T-cell (primary cell): Measurements from ENCODE around the gene DLEC1. TPM values are rescaled to one million over a fixed set of nuclear protein-coding genes. Genes with fewer than 3 reads are reported as not detected.

ENCODE experiments used
- ATAC-seq, 4 experiments: fragments of 200-7000 bp in 3 of 4; fragments of 150-1000 bp in 1 of 4; cut with Tn5 transposase; replicated peaks in 1 of 4; 1 replicate in 3 of 4; 2 replicates in 1 of 4; pipeline ENCODE4 v1.10.0; 2021; ENCODE audit warnings: moderate library complexity in 3 of 4, mild to moderate bottlenecking in 2 of 4, moderate number of reproducible peaks in 1 of 4
- CTCF ChIA-PET, 2 donors: fragments of 300-600 bp; sonication (Branson Sonifier 250); formaldehyde crosslinking; loops; one replicate each; lab custom pipeline; 2022; ENCODE audit warnings: antibody characterized with exemption in 2 of 2; lab: Charles Lee
- POLR2A ChIA-PET, 2 donors: fragments of 300-600 bp; sonication (Branson Sonifier 250); formaldehyde crosslinking; loops; one replicate each; lab custom pipeline; 2022; ENCODE audit warnings: antibody characterized with exemption in 2 of 2; lab: Charles Lee
- DNase-seq, 35 experiments: peaks; one replicate each; pipeline versions ENCODE4 v3.0.0 to v3.0.0-alpha.2; 2013 to 2023
- H3K27ac ChIP-seq: one replicate; pipeline ENCODE4 v1.5.1; 2013; ENCODE audit warnings: low read length
- H3K27me3 ChIP-seq, 2 experiments: replicated peaks in 1 of 2; 1 replicate in 1 of 2; 2 replicates in 1 of 2; pipeline versions ENCODE4 v1.6.1 to v1.7.0; 2013; ENCODE audit warnings: low read length in 1 of 2, mixed read lengths in 1 of 2; ENCODE audit not compliant: control insufficient read depth in 2 of 2, insufficient read depth in 2 of 2; ENCODE audit errors: extremely low read depth in 1 of 2
- H3K36me3 ChIP-seq, 2 donors: 1 replicate in 1 of 2; 2 replicates in 1 of 2; pipeline versions ENCODE4 v1.6.1 to v1.7.0; 2013; ENCODE audit warnings: low read length in 1 of 2; ENCODE audit not compliant: control insufficient read depth in 2 of 2, insufficient read depth in 1 of 2; ENCODE audit errors: extremely low read depth in 1 of 2
- H3K4me1 ChIP-seq, 2 experiments: 1 replicate in 1 of 2; 2 replicates in 1 of 2; pipeline versions ENCODE4 v1.6.1 to v1.7.0; 2013; ENCODE audit warnings: low read length in 2 of 2, mixed read lengths in 1 of 2; ENCODE audit not compliant: insufficient read depth in 2 of 2, control insufficient read depth in 1 of 2; ENCODE audit errors: extremely low read depth in 1 of 2
- H3K4me3 ChIP-seq, 2 donors: 1 replicate in 1 of 2; 2 replicates in 1 of 2; pipeline versions ENCODE4 v1.5.1 to v1.7.0; 2013; ENCODE audit warnings: mild to moderate bottlenecking in 2 of 2, low read length in 1 of 2, moderate library complexity in 1 of 2; ENCODE audit not compliant: control insufficient read depth in 1 of 2; ENCODE audit errors: extremely low read depth in 1 of 2
- H3K9me3 ChIP-seq: 2 replicates; pipeline ENCODE4 v1.7.0; 2013
- H3K27ac Mint-ChIP-seq, 2 donors: one replicate each; pipeline ENCODE4 v1.8.0; 2020 to 2021; ENCODE audit warnings: mild to moderate bottlenecking in 2 of 2, mixed read lengths in 2 of 2
- H3K27me3 Mint-ChIP-seq, 2 donors: one replicate each; pipeline ENCODE4 v1.8.0; 2021 to 2022; ENCODE audit warnings: mixed read lengths in 2 of 2
- H3K36me3 Mint-ChIP-seq: one replicate; pipeline ENCODE4 v1.8.0; 2021; ENCODE audit warnings: mixed read lengths
- H3K4me1 Mint-ChIP-seq, 3 donors: one replicate each; pipeline ENCODE4 v1.8.0; 2020 to 2022; ENCODE audit warnings: mixed read lengths in 3 of 3, mild to moderate bottlenecking in 1 of 3
- H3K4me3 Mint-ChIP-seq, 3 donors: one replicate each; pipeline ENCODE4 v1.8.0; 2020 to 2022; ENCODE audit warnings: mild to moderate bottlenecking in 3 of 3, mixed read lengths in 3 of 3, moderate library complexity in 3 of 3
- H3K9me3 Mint-ChIP-seq, 3 donors: one replicate each; pipeline ENCODE4 v1.8.0; 2020 to 2022; ENCODE audit warnings: mixed read lengths in 3 of 3
- WGBS: methylation state at CpG from one replicate; pipeline ENCODE4 v1.1.5; 2013; ENCODE audit warnings: missing lambda C conversion rate; ENCODE audit not compliant: insufficient coverage; 5-methylcytosine and 5-hydroxymethylcytosine counted together
- total RNA-seq, 35 experiments: library from RNA in 6 of 35; stranded (reverse) in 6 of 35; fragments of 120-200 nt in 1 of 35; gene quantifications; one replicate each; pipeline versions ENCODE4 v1.2.1 to v1.2.4 and lab custom pipeline; 2013 to 2026

Gene DLEC1
- total RNA-seq, 5 donors from 2014 or later (not counting 1 experiment from before 2014, with no cell fraction given), result 4.7 to 21.7 (median 17.8) TPM

DNA sequence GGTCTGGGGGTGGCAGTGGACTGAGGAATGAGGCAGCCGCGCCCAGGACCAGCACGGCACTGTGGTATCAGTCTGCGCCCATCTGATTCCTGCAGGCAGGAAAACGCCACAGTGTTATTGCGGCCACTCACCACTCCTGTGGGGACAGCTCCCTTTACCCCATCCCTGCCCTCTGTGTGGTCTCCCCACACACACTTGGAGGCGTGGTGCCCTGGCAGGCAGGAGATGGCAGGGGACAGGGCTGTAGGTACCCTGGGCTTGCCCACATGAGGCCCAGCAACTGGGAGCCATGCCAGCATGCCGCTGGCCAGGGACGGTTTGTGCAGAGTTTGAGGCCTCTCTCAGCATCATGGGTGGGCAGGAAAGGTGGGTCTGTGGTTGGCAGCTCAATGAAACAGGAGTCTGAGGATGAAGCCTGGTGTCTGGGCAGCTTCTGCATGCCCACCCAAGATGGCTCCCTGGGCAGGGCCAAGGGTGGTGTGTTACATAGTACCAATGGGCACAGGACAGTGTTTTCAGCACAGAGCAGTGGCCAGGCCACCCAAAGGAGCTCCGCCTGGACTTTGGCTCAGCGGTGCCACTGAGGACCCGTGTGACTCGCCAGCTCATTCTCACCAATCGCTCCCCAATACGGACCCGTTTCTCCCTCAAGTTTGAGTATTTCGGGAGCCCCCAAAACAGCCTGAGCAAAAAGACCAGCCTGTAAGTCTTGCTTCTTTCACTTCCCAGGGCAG, 70.7 kb downstream of the DLEC1 start:
- ATAC-seq, result no peak
- Mint-ChIP-seq H3K4me1 (no peaks in the 10 kb centered on the region), H3K36me3 (peaks cover 8% of the 10 kb centered on the region), H3K4me3 (no peak overlapping the region), H3K27ac (no peak overlapping the region), H3K9me3 (peaks cover 0 to 9% (median 4%) of the 10 kb centered on the region in 3 donors), H3K27me3 (no peaks in the 10 kb centered on the region)
- ChIA-PET POLR2A (no interaction called here), CTCF (no interaction called here)
- Histone ChIP-seq H3K27me3 (peaks cover 0 to 14% of the 10 kb centered on the region in 2 experiments), H3K9me3 (no peaks in the 10 kb centered on the region), H3K4me3 (no peak overlapping the region), H3K27ac (no peak overlapping the region), H3K4me1 (no peaks in the 10 kb centered on the region), H3K36me3 (no peaks in the 10 kb centered on the region)
- 88% methylated on average over 8 of the region's 17 CpGs for WGBS
- DNase-seq, result peak in 1 of 35 experiments; percentile 17

- Mint-ChIP-seq H3K4me3 (no peak overlapping the region), H3K36me3 (peaks cover 3% of the 10 kb centered on the region), H3K4me1 (peaks cover 0 to 2% (median 2%) of the 10 kb centered on the region in 3 donors), H3K27me3 (no peaks in the 10 kb centered on the region), H3K27ac (no peak overlapping the region), H3K9me3 (peaks cover 0 to 4% (median 2%) of the 10 kb centered on the region in 3 donors)
- no peak for ATAC-seq
- DNase-seq, result peak in 1 of 35 experiments; percentile 14
- H3K4me1 ChIP-seq, result no peaks in the 10 kb centered on the region
- H3K4me3 ChIP-seq, result no peak overlapping the region
- CTCF ChIA-PET, result no interaction called here
- POLR2A ChIA-PET, result no interaction called here
- no peak overlapping the region for H3K27ac ChIP-seq
- 89% methylated on average over 5 of the region's 6 CpGs for WGBS
- H3K27me3 ChIP-seq, result peaks cover 0 to 14% of the 10 kb centered on the region in 2 experiments
- no peaks in the 10 kb centered on the region for H3K9me3 ChIP-seq
- H3K36me3 ChIP-seq, result no peaks in the 10 kb centered on the region
These were observed 71.5 kb downstream of the DLEC1 start for GRCh38 chr3:38110314-38111050.

DNA sequence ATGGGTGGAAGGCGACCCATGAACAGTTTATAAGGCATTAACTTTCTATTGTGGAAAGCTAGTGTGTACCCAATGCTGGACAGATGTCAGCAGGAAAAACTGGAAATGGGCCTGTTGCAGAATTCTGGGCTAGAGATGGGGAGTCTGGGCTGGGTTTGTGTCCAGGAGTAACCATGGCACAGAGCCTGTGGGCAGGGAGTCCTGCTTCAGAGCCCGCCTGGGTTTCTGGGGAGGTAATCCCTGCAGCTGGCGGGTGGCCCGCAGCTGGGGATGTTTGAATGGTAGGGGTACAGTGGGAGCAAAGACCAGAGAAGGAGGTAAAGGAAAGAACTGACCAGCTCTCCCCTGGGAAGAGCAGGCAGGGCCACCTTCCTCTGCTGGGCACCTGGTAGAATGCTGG, 72.2 kb downstream of the DLEC1 start:
- CTCF ChIA-PET, result no interaction called here
- no peak overlapping the region for H3K4me3 Mint-ChIP-seq
- DNase-seq (no peak), ATAC-seq (no peak)
- Histone ChIP-seq H3K27ac (no peak overlapping the region), H3K27me3 (peaks cover 0 to 14% of the 10 kb centered on the region in 2 experiments), H3K4me3 (no peak overlapping the region), H3K9me3 (no peaks in the 10 kb centered on the region), H3K36me3 (no peaks in the 10 kb centered on the region), H3K4me1 (no peaks in the 10 kb centered on the region)
- POLR2A ChIA-PET, result no interaction called here
- no peaks in the 10 kb centered on the region for H3K27me3 Mint-ChIP-seq
- H3K36me3 Mint-ChIP-seq, result no peaks in the 10 kb centered on the region
- H3K9me3 Mint-ChIP-seq, result no peaks in the 10 kb centered on the region
- 98% methylated on average over 4 of the region's 4 CpGs for WGBS
- peaks cover 0 to 8% (median 4%) of the 10 kb centered on the region in 3 donors for H3K4me1 Mint-ChIP-seq
- H3K27ac Mint-ChIP-seq, result no peak overlapping the region

GRCh38 chr3:38111696-38112377, 72.8 kb downstream of the DLEC1 start:
- POLR2A ChIA-PET, result no interaction called here
- Mint-ChIP-seq H3K36me3 (no peaks in the 10 kb centered on the region), H3K9me3 (no peaks in the 10 kb centered on the region), H3K4me3 (no peak overlapping the region), H3K4me1 (peaks cover 0 to 8% (median 4%) of the 10 kb centered on the region in 3 donors), H3K27me3 (no peaks in the 10 kb centered on the region), H3K27ac (no peak overlapping the region)
- Histone ChIP-seq H3K27ac (no peak overlapping the region), H3K4me1 (no peaks in the 10 kb centered on the region), H3K36me3 (no peaks in the 10 kb centered on the region), H3K9me3 (no peaks in the 10 kb centered on the region), H3K27me3 (peaks cover 0 to 14% of the 10 kb centered on the region in 2 experiments), H3K4me3 (no peak overlapping the region)
- peak in 1 of 35 experiments; percentile 23 for DNase-seq
- CTCF ChIA-PET, result no interaction called here
- no peak for ATAC-seq
- WGBS, result 80% methylated on average over 11 of the region's 16 CpGs

DNA sequence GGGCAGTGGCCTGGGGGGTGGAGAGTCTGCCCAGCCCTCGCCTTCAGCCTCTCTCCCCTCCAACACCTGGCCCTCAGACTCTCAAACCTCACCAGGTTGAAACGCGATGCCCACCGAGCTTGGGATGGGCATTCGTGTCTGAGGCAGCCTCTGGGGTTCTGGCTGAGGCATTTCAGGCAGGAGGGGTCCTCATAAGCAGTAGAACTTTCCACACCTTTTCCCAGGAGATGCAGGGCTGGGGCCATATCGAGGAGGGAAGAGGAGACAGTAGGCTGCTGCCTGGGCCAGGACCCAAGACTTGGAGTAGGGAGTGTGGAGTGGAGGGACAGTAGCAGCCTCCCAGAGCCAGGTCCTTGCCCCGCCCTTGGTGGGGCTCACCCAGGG, 73.4 kb downstream of the DLEC1 start:
- ChIA-PET CTCF (no interaction called here), POLR2A (no interaction called here)
- Mint-ChIP-seq H3K4me3 (no peak overlapping the region), H3K27ac (no peak overlapping the region), H3K4me1 (peaks cover 0 to 8% (median 4%) of the 10 kb centered on the region in 3 donors), H3K9me3 (no peaks in the 10 kb centered on the region), H3K27me3 (no peaks in the 10 kb centered on the region), H3K36me3 (no peaks in the 10 kb centered on the region)
- WGBS, result 86% methylated on average over 1 of the region's 7 CpGs
- Histone ChIP-seq H3K27me3 (peaks cover 0 to 14% of the 10 kb centered on the region in 2 experiments), H3K9me3 (no peaks in the 10 kb centered on the region), H3K36me3 (peaks cover 0 to 2% of the 10 kb centered on the region in 2 donors), H3K27ac (no peak overlapping the region), H3K4me1 (no peaks in the 10 kb centered on the region), H3K4me3 (no peak overlapping the region)
- DNase-seq, result peak in 1 of 35 experiments; percentile 22
- ATAC-seq, result no peak
